Activated CD4-positive, alpha-beta T cell treated with anti-CD3 and anti-CD28 coated beads, Interleukin-2, amount 50 U/mL, for 24 hours (primary cell): Measurements from ENCODE around the gene PGBD1.

Experiments used
- DNase-seq, 2 donors: peaks; one replicate each; pipeline ENCODE4 v3.0.0-alpha.2; 2020; ENCODE audit warnings: low read depth in 1 of 2, low spot score in 1 of 2

PGBD1 gene

GRCh38 chr6:28335040-28335563 lies 53.7 kb downstream of the PGBD1 start:
- no peak for DNase-seq

GRCh38 chr6:28335564-28336283 lies 54.4 kb downstream of the PGBD1 start, which contains the start of gene ZSCAN31:
Gene ZSCAN31, minus strand, starts transcription at chr6:28336148. Its CDS starts 6,465 bp downstream, at chr6:28329683.
- peak; percentile 47 to 81 for DNase-seq

GRCh38 chr6:28336284-28337120 lies 55.1 kb downstream of the PGBD1 start:
- DNase-seq: no peak

- DNase-seq: no peak
Observed at GRCh38 chr6:28337121-28337520, 55.7 kb downstream of the PGBD1 start.

GRCh38 chr6:28340310-28341095 lies 59.1 kb downstream of the PGBD1 start:
- DNase-seq: no peak

GRCh38 chr6:28343898-28344677 lies 62.7 kb downstream of the PGBD1 start:
- no peak for DNase-seq

GRCh38 chr6:28345201-28345600 lies 63.8 kb downstream of the PGBD1 start:
- DNase-seq: no peak

- no peak for DNase-seq
Observed at GRCh38 chr6:28347119-28347518, 65.7 kb downstream of the PGBD1 start.

- DNase-seq: no peak
Observed at GRCh38 chr6:28349344-28349891, 68.0 kb downstream of the PGBD1 start.

- DNase-seq: peak; percentile 57 to 81
Observed at GRCh38 chr6:28349892-28350737, 68.7 kb downstream of the PGBD1 start, which contains the start of gene ZKSCAN3. Gene ZKSCAN3, plus strand, starts transcription at chr6:28349947. Its CDS starts 9,640 bp downstream, at chr6:28359587.

- no peak for DNase-seq
Observed at GRCh38 chr6:28351087-28351486, 69.7 kb downstream of the PGBD1 start.

- no peak for DNase-seq
Observed at GRCh38 chr6:28351493-28351925, 70.1 kb downstream of the PGBD1 start.
